Chondrocyte (in vitro differentiated cells): ENCODE results near the gene LRP1-AS. TPM values are rescaled to one million over a fixed set of nuclear protein-coding genes. Genes with fewer than 3 reads are reported as not detected.

Source experiments
- DNase-seq: peaks from one replicate; pipeline ENCODE4 v3.0.0; 2021; ENCODE audit warnings: mixed read lengths, low spot score
- H3K27ac Mint-ChIP-seq: one replicate; pipeline ENCODE4 v1.8.0; 2021; ENCODE audit warnings: mild to moderate bottlenecking, moderate library complexity, mixed read lengths; ENCODE audit not compliant: unreplicated experiment
- H3K27me3 Mint-ChIP-seq: 2 replicates; pipeline ENCODE4 v1.8.0; 2021; ENCODE audit warnings: low read depth, mixed read lengths
- H3K36me3 Mint-ChIP-seq: 2 replicates; pipeline ENCODE4 v1.8.0; 2021; ENCODE audit warnings: low read depth, mixed read lengths
- H3K4me1 Mint-ChIP-seq: 2 replicates; pipeline ENCODE4 v1.8.0; 2021; ENCODE audit warnings: low read depth, mild to moderate bottlenecking, mixed read lengths
- H3K4me3 Mint-ChIP-seq: one replicate; pipeline ENCODE4 v1.8.0; 2021; ENCODE audit warnings: mild to moderate bottlenecking, moderate library complexity, mixed read lengths; ENCODE audit not compliant: unreplicated experiment
- H3K9me3 Mint-ChIP-seq: 2 replicates; pipeline ENCODE4 v1.8.0; 2021; ENCODE audit warnings: low read depth, mixed read lengths
- CTCF ChIP-seq: fragments of 200-600 bp; sonication (generic); IDR thresholded peaks from 2 replicates; pipeline ENCODE4 v1.5.0; 2021; ENCODE audit warnings: antibody characterized with exemption, mild to moderate bottlenecking, moderate library complexity
- total RNA-seq: library from RNA; stranded (reverse); gene quantifications from 3 replicates; pipeline ENCODE4 v1.2.1, GENCODE V29; 2021

The LRP1-AS gene
- total RNA-seq, 1 donor from 2014 or later, result not detected

- peak; percentile 54 for TF ChIP-seq CTCF
- H3K36me3 Mint-ChIP-seq, result peaks cover 9% of the 10 kb centered on the region
- H3K9me3 Mint-ChIP-seq, result no peaks in the 10 kb centered on the region
- H3K27me3 Mint-ChIP-seq, result no peaks in the 10 kb centered on the region
- DNase-seq, result no peak
- peak within 1 kb of the TSS; percentile 99 for H3K27ac Mint-ChIP-seq
- peaks cover 41% of the 10 kb centered on the region for H3K4me1 Mint-ChIP-seq
- peak within 1 kb of the TSS; percentile 89 for H3K4me3 Mint-ChIP-seq
These were observed 36.2 kb downstream of the LRP1-AS start, which contains the start of gene STAT6 for GRCh38 chr12:57111031-57111734. Gene STAT6 (minus strand): TSS chr12:57111362. CDS start chr12:57108278, 3,084 bp downstream.

- no peaks in the 10 kb centered on the region for H3K27me3 Mint-ChIP-seq
- peaks cover 12% of the 10 kb centered on the region for H3K36me3 Mint-ChIP-seq
- peak; percentile 18 for TF ChIP-seq CTCF
- H3K4me3 Mint-ChIP-seq, result peak overlapping the region; percentile 89
- DNase-seq, result no peak
- H3K9me3 Mint-ChIP-seq, result no peaks in the 10 kb centered on the region
- peak overlapping the region; percentile 99 for H3K27ac Mint-ChIP-seq
- peaks cover 41% of the 10 kb centered on the region for H3K4me1 Mint-ChIP-seq
These were observed 37.1 kb downstream of the LRP1-AS start for GRCh38 chr12:57110104-57111030.

- no peak for TF ChIP-seq CTCF
- Mint-ChIP-seq H3K9me3 (no peaks in the 10 kb centered on the region), H3K4me3 (peak overlapping the region; percentile 89), H3K36me3 (peaks cover 18% of the 10 kb centered on the region), H3K4me1 (peaks cover 41% of the 10 kb centered on the region), H3K27ac (peak overlapping the region; percentile 99), H3K27me3 (no peaks in the 10 kb centered on the region)
- DNase-seq, result no peak
These were observed 38.0 kb downstream of the LRP1-AS start for GRCh38 chr12:57109207-57110103.

- Mint-ChIP-seq H3K27me3 (no peaks in the 10 kb centered on the region), H3K9me3 (no peaks in the 10 kb centered on the region), H3K36me3 (peaks cover 23% of the 10 kb centered on the region), H3K4me1 (peaks cover 38% of the 10 kb centered on the region), H3K4me3 (no peak overlapping the region), H3K27ac (no peak overlapping the region)
- no peak for TF ChIP-seq CTCF
- DNase-seq, result no peak
These were observed 39.8 kb downstream of the LRP1-AS start for GRCh38 chr12:57107456-57108155.
